HG03439 (cell line): ENCODE data around the gene SPSB3.
"Not testable (repeated sequence)": the region's sequence is repeated elsewhere in the genome, so short reads cannot be mapped to it uniquely, and the experiment has no call there.

Experiments
- ATAC-seq: cut with Tn5 transposase; IDR thresholded peaks from one replicate; pipeline ENCODE4 v1.9.1; 2021; ENCODE audit warnings: mild to moderate bottlenecking, moderate library complexity; ENCODE audit not compliant: unreplicated experiment

SPSB3 gene

GRCh38 chr16:1817276-1817589 lies 34.9 kb upstream of the SPSB3 start:
- no peak for ATAC-seq

GRCh38 chr16:1816396-1817275 lies 34.3 kb upstream of the SPSB3 start:
- ATAC-seq: no peak

- ATAC-seq: no peak
Measured at GRCh38 chr16:1815461-1815860, 33.1 kb upstream of the SPSB3 start.

- ATAC-seq: no peak
Measured at GRCh38 chr16:1812732-1813163, 30.4 kb upstream of the SPSB3 start.

GRCh38 chr16:1810536-1810935 lies 28.2 kb upstream of the SPSB3 start:
- no peak for ATAC-seq

GRCh38 chr16:1810106-1810505 lies 27.7 kb upstream of the SPSB3 start:
- ATAC-seq: no peak

- ATAC-seq: no peak
Measured at GRCh38 chr16:1809281-1809801, 27.0 kb upstream of the SPSB3 start.

GRCh38 chr16:1808691-1809090 lies 26.3 kb upstream of the SPSB3 start:
- ATAC-seq: no peak

GRCh38 chr16:1807626-1808025 lies 25.3 kb upstream of the SPSB3 start:
- ATAC-seq: no peak

- ATAC-seq: no peak
Measured at GRCh38 chr16:1800701-1801100, 18.3 kb upstream of the SPSB3 start.

- not testable (repeated sequence) for ATAC-seq
Measured at GRCh38 chr16:1799263-1799662, 16.9 kb upstream of the SPSB3 start.

GRCh38 chr16:1794908-1795666 lies 12.7 kb upstream of the SPSB3 start:
- ATAC-seq: no peak

GRCh38 chr16:1794221-1794871 lies 12.0 kb upstream of the SPSB3 start:
- no peak for ATAC-seq

- ATAC-seq: no peak
Measured at GRCh38 chr16:1793578-1794220, 11.3 kb upstream of the SPSB3 start, which contains the start of gene IGFALS. Gene IGFALS, minus strand, starts transcription at chr16:1793705. Its CDS starts 53 bp downstream, at chr16:1793652.

GRCh38 chr16:1792836-1793577 lies 10.6 kb upstream of the SPSB3 start:
- ATAC-seq: no peak

GRCh38 chr16:1791943-1792812 lies 9.8 kb upstream of the SPSB3 start:
- no peak for ATAC-seq

- no peak for ATAC-seq
Measured at GRCh38 chr16:1791256-1791942, 9.0 kb upstream of the SPSB3 start.

- no peak for ATAC-seq
Measured at GRCh38 chr16:1790611-1791255, 8.4 kb upstream of the SPSB3 start.
